Limb (tissue), 2 donors: Measurements from ENCODE around the gene SLC25A25.
A peak's percentile ranks its signal among the peaks of the same experiment; 100 is the strongest.

Source experiments
- DNase-seq, 2 donors: peaks; one replicate each; pipeline ENCODE4 v3.0.0-alpha.2; 2016; ENCODE audit errors: extremely low spot score in 2 of 2

Gene SLC25A25

DNA sequence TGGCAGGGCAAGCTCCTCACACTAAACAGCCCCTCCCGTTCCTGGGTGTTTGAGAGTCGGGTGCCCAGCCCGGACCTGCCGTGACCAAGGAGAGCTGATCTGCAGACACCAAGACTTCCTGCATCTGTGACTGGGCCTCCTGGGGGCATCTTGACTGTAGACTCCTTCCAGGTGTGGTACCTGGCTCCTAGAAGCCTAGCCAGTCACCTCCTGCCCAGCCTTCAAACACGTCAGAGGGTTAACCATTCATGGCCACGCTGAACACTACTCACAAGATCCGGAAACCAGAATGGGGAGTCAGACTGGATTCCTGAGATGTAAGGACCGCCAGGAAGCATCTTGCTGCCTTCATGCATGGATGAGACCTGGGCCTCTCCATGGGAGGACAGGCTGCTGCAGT, 77.5 kb downstream of the SLC25A25 start:
- no peak for DNase-seq

DNA sequence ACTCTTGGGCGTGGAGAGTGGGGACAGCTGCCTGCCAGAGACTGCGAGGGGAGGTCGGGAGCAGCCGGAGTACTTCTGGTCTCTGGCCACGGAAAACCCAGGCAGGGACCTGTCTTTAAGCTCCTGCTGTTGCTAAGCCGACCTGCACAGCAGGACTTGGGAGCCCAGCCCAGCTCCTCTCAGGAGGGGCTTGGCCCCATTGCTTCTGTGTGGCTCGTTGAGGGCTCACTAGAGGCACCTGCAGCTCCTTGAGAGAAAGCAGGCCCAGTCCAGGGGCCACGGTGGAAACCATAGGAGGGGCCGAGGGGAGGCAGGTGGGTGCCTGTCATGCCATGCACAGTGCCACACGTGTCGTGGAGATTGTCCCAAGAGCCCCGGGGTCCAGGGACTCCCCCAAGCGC, 77.9 kb downstream of the SLC25A25 start:
- DNase-seq: peak in 1 of 2 donors; percentile 34

DNA sequence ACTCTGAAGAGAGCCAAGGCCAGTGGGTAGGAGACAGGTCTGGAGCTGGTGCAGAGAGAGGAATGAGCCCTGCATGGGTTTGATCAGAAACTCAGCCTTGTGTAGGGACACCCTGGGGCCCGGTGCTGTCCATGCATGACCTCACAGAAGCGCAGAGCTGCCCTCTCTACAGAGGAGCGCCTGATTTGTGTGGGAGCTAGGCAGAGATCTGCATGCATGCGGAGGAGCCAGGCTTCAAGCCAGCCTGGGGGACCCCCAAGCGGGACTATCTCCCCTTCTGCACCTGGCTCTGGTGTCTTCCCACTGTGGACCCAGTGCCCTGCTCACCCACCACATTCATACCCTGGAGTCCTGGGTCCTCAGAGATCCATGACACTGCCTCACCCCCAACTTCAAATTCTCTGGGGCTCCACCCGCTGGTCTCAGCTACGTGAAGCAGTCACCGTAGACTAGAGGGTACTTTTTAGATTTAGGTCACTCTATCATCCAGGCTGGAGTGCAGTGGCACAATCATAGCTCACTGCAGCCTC, 78.6 kb downstream of the SLC25A25 start:
- no peak for DNase-seq

DNA sequence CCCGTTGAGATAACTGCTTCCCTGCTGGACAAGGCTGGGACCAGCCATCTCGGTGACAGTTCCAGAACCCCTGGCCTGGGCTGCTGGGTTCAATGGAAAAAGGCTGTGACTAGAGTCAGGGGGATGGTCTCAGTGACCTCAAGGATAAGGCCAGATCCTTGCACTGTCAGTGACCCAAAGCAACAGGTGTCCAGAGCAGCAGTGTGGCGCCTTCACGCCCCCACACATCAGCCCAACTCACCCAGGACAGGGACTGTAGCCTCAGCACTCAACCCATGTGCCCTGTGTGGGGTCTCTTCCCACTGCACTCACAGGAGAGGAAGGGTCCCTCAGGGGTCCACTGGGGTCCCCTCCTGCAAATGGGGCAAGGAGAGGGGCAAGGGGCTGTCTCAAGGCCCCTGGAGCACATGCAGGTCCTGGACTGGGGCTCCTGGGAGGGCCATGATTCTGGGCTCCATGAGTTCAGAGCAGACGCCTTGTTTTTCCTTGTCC, 80.5 kb downstream of the SLC25A25 start:
- no peak for DNase-seq

DNA sequence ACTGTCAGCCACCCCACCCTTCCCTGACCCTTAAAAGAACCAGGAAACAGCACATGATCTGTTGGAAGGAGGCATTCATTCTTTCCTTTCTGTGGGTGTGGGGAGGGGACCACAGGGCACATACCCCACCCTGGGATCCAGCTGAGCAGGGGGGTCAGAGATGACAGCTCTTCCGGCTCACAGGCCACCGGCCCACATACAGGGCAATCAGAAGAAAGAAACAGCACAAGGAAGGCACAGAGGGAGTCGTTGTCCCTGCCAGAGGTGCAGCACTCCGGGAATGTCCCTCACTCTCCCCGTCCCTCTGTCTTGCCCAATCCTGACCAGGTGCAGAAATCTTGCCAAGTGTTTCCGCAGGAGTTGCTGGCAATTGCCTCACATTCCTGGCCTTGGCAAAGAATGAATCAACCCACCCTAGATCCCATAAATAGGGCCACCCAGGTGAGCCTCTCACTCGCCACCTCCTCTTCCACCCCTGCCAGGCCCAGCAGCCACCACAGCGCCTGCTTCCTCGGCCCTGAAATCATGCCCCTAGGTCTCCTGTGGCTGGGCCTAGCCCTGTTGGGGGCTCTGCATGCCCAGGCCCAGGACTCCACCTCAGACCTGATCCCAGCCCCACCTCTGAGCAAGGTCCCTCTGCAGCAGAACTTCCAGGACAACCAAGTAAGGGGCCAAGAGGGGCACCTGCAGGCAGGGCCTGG, 81.1 kb downstream of the SLC25A25 start, which contains the start of gene LCN2:
Gene LCN2, plus strand, starts transcription at position 453 of the 701 bp plus-strand sequence. Its CDS starts 73 bp downstream, at position 526.
- DNase-seq: no peak

DNA sequence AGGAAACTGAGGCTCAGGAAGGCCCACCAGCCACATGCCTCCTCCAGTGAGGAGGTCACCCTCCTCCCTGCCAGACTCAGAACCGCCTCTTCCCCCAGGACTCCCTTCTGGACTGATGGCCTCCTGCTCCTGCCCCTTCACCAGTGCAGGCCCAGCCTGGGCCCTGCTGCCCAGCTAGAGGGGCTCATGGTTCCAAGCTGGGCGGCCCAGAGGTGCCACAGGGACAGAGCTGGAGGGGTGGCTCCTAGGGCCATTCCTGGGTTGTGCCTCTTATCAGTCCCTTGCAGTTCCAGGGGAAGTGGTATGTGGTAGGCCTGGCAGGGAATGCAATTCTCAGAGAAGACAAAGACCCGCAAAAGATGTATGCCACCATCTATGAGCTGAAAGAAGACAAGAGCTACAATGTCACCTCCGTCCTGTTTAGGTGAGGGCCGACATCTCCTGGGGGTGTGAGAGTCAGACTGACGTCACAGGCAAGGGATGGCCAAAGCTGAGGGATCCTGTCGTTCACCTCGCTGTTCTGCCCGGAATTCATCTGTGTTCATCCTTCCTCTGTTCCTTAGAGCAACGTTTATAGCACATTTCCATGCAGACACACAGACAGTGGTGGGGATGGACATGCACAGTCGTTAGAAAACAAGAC, 82.0 kb downstream of the SLC25A25 start:
- no peak for DNase-seq

DNA sequence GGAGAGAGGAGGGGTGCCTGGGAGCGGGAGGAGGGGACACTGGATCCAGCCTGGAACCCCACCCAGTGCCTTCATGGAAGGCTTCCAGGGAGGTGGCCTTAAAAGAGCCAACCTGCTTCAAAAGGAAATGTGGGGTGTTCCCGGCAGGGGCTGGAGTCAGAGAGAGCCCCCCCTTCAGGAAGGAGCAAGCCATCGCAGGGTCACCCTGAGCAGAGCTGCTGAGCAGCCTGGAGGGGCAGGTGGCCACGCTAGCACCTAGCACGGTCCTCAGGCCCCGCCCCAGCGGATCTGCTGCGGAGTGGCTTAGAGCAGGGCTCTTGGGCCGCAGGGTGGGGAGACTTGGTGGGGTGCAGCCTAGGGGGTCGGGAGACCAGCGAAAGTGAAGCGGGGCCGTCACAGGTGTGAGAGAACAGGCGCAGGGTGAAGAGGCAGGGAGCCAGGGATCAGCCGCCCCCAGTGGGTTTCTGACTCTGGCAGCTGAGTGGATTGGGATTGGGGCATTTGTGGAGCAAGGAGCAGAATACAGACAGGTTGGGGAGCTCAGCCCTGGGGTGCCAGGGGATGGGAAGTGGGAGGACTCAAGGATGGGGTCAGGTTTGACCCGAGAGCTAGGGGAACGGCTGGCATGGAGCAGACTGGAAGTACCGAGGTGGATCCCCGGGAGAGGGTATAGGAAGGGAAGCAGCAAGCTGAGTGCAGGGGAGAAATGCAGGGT, 82.7 kb downstream of the SLC25A25 start:
- DNase-seq: no peak

DNA sequence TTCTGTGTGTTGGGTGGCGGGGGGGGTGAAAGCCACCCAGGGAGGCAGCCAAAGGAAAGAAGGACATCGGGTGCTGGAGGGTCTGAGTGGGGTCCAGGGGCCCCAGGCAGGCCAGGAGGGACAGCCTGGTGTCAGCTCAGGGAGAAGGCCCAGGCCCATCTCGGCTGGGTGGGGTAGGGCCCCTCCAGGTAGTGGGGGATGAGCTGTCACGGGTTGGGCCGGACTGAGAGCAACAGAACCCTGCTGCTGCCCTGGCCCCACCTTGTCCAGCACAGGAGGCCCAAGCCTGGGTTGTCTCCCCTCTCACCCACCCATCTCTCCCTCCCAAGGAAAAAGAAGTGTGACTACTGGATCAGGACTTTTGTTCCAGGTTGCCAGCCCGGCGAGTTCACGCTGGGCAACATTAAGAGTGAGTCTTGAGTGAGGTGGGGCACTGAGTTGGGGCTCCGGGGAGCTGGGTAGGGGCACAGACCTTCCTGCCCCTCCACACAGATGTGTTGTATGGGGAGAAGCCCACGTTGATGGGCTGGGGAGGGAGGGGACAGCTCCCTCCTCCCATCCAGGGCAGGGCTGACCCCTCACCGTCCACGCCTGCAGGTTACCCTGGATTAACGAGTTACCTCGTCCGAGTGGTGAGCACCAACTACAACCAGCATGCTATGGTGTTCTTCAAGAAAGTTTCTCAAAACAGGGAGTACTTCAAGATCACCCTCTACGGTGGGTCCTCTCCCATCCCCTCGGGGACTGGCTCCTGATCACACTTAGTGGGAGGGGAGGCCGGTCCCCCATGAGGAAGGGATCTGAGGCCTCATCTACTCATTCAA, 83.5 kb downstream of the SLC25A25 start:
- no peak for DNase-seq

DNA sequence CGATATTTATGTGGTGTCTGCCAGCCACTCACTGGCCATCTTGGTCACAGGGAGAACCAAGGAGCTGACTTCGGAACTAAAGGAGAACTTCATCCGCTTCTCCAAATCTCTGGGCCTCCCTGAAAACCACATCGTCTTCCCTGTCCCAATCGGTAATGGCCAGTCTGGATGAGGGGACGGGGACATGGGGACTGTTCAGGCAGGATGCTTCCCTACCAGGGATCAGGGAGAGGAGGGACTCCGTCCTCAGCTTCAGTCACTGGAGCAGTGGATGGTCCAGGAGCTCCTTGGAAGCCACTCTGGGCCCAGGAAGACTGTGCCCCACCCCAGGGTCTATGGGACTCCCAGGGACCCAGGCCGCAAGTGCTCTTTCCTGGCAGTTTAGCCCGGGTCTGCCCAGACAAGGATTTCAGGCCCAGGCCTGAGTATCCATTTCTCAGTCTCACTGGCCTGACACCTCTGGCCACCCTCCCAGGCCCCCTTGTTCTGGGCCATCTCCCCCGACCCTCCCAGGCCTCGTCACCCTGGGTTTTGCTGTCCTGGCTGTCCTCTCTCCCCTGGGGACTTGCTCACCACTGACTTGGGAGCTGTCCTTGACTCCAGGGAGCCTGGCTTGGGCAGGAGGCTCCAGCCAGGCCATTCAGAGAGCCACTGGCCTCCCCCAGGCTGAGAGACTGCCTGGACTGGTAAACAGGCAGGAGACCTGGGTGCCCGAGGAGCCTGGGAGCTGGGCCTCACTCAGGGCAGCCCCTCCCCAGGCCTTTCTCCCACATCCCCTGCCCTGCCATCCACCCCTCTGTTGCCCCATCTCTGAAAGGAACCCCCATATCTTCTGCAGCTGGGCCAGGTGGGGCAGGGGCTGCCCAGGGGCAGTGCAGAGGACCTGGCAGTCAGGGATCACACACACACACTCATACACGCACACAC, 84.4 kb downstream of the SLC25A25 start:
- no peak for DNase-seq

DNA sequence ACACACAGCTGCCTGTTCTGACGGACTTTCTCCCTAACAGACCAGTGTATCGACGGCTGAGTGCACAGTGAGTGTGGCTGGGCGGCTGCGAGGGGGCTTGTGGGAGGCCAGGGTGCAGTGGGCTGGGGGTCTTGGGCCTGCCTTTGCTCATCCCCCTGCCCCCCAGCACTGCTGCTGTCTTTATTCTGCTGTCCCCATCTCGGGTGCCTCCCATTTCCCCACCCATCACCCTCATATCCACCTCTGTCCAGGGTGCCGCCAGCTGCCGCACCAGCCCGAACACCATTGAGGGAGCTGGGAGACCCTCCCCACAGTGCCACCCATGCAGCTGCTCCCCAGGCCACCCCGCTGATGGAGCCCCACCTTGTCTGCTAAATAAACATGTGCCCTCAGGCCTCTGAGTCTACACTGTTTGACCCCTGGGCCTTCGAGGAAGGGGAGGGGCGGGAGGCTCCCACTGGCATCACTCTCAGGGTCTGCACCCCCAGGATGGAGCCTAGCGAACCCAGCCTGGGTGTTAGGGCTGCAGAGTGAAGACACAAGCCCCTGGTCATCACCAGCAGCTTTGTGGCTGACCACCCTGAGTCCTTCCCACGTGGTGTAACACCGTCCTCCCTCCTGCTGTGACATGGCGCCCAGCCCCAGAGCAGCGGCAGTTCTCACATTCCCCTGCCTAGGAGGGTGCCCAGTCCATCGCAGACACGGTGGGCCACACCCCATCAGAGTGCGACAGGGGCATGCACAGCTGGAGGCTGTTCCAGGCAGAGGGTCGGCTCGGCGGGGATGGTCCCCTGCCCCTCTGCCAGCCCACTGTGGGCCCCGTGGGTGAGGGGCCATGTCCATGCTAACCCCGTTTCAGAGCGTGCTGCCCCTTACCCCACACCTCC, 85.3 kb downstream of the SLC25A25 start:
- DNase-seq: no peak

DNA sequence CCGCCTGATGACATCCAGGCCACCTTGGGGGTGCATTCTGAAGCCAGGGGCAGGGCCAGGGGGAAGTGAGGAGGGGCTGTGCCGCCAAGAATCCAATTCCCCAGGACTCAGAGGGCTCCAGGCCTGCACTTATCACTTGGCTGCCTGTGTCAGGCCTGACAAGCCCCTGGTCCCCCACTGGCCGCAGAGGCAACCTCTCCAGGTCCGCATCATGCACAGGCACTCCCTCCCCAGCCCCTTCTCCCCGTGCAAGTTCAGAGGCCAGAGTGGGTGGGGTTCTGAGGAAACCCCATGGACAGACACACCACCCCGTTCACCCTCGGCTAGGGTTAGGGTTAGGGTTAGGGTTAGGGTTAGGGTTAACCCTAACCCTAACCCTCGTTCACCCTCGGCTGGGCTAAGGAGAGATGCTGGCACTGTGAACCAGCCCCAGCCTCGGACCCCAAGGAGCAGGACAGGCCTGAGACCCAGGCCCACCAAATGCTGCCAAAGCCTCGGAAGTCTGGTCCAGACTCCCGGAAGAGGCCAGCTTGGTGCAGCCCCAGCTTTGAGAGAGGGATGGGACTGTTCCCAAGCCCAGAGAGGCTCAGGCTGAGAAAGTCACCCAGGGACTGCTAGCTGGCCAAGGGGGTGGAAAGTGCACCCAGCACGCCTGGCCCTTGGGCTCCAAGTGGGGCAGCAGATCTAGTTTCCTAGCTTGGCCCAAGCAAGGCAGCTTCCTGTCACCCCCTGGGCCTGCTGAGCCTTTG, 86.1 kb downstream of the SLC25A25 start:
- DNase-seq: no peak

DNA sequence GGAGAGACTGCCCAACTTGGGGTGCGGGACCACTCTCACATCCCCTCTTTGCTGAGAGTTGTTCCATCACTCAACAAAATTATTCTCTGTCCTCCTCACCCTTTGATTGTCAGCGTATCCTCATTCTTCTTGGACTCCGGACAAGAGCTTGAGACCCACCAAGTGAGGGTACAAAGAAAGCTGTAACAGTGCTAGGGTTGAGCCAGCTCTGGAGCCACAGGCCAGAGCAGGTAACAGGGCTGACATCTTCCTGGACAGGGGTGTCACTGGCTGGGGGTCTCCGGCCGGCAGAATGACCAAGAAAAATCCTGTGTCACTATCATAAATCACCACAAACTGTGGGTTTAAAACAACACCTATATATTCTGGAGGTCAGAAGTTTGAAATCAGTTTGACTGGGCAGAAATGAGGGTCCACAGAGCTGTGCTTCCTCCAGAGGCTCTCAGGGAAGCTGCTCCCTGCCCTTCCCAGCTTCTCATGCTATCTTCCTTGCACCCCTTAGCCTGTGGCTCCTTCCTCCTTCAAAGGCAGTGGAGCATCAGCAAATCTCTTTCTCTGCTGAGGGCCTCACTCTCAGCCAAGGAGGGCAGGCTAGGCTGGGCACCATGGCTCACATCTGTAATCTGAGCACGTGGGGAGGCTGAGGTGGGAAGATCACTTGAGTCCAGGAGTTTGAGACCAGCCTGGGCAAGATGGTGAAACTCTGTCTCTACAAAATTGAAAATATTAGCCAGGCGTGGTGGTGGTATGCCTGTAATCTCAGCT, 87.9 kb downstream of the SLC25A25 start:
- no peak for DNase-seq
